Mononuclear cell (primary cell): ENCODE measurements around the gene OR9Q1. TPM values are rescaled to one million over a fixed set of nuclear protein-coding genes. Genes with fewer than 3 reads are reported as not detected.

Source experiments
- H3K27me3 ChIP-seq: 2 replicates; pipeline ENCODE4 v1.6.0; 2011; ENCODE audit warnings: low read length, control low read depth; ENCODE audit not compliant: insufficient read depth
- H3K4me1 ChIP-seq: 2 replicates; pipeline ENCODE4 v1.5.1; 2011; ENCODE audit warnings: mild to moderate bottlenecking, low read length, control low read depth; ENCODE audit not compliant: insufficient read depth
- H3K4me3 ChIP-seq: 2 replicates; pipeline ENCODE4 v1.5.1; 2011; ENCODE audit warnings: mild to moderate bottlenecking, low read length, moderate library complexity
- H3K9me3 ChIP-seq: 2 replicates; pipeline ENCODE4 v1.5.1; 2011; ENCODE audit warnings: low read depth, mild to moderate bottlenecking, control low read depth, low read length
- total RNA-seq: library from RNA; depleted of rRNA; stranded (reverse); fragments of >200 nt; gene quantifications from one replicate; pipeline ENCODE4 v1.2.3, GENCODE V29; 2012

OR9Q1 gene
- total RNA-seq, 1 donor, result not detected

DNA sequence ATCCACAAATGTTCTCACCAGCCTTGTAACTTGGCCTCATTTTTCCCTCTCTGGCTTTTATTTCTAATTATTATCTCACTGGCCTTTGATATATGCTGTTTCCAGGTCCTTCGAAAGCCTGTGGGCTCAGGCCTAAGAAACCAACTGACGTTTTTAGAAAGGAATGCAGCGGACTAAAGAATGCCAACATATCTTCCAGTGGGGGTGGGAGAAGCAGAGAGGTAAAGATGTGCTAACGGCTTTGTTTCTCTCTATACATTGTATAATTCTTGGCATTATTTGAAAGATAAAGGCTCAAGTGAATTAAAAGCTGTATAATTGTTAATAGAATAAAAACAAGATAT is 35.3 kb downstream of the OR9Q1 start:
- Histone ChIP-seq H3K9me3 (no peaks in the 10 kb centered on the region), H3K27me3 (no peaks in the 10 kb centered on the region), H3K4me1 (no peaks in the 10 kb centered on the region), H3K4me3 (no peak overlapping the region)

DNA sequence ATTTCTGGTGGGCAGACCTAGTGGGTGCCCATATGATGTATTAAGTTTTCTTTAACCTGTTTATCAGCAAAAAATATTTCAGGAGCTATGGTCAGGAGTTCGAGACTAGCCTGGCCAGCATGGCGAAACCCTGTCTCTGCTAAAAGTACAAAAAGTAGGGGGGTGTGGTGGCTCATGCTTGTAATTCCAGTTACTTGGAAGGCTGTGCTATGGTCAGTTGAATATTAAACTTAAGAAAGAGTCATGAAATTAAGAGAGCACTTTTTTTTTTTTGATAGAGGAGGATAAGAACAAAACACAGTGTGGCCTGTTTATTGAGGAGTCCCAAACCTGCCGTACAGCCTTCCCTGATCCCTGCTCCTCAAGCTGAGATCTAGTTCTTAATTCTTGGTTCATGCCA is 36.9 kb downstream of the OR9Q1 start:
- H3K4me1 ChIP-seq, result no peaks in the 10 kb centered on the region
- H3K9me3 ChIP-seq, result no peaks in the 10 kb centered on the region
- H3K4me3 ChIP-seq, result no peak overlapping the region
- no peaks in the 10 kb centered on the region for H3K27me3 ChIP-seq

DNA sequence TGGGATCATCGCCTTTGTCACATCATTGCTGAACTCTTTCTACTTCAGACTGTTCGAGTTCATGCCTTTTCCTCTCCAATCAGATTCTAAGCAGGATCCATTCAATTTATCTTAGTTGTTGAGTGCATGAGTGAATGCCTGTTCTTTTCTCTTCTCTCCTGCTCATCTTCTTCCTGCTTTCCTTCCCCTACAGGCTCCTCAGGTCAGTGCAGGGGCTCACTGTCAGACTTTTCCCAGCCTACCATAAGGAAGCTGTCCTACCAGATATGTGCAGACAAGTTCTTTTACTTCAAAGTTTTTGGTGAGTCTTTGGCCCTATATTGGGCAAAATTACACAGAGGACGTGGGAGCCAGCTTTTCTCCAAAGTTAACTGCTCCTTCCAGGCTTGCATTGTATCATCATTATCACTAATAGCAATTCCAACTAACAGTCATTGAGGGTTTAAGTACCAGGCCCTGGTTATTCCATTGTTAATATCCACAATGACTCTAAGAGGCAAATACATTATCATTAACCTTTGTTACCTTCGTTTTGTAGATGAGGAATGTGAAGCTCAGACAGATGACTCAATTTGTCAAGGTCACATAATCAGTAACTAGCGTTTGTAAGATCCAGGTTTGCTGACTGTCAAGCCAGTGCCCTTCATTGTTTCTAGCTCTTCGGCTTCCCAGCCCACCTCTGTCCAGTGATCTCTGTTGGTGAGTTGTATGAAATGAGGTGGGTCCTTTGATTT is 37.4 kb downstream of the OR9Q1 start:
- H3K4me3 ChIP-seq, result no peak overlapping the region
- no peaks in the 10 kb centered on the region for H3K27me3 ChIP-seq
- no peaks in the 10 kb centered on the region for H3K4me1 ChIP-seq
- H3K9me3 ChIP-seq, result no peaks in the 10 kb centered on the region

DNA sequence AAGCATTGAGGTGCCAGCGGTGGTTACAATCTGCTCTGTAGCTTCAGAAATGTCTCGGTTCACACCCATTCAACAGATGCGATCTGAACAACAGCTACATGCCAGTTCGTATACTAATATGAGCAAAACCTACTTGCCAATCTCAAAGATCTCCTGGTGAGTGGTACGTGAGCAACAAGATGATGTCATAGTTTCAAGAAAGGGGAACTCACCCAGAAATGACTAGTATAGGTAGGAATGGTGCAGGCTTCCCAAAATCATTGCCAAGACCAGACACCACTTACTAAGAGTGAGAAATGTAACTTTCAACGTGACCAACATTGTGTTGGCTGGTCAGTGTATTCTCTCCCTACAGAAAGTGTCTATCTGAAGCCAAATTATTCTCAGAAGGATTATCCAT is 38.1 kb downstream of the OR9Q1 start:
- no peak overlapping the region for H3K4me3 ChIP-seq
- H3K9me3 ChIP-seq, result no peaks in the 10 kb centered on the region
- H3K4me1 ChIP-seq, result no peaks in the 10 kb centered on the region
- H3K27me3 ChIP-seq, result no peaks in the 10 kb centered on the region

DNA sequence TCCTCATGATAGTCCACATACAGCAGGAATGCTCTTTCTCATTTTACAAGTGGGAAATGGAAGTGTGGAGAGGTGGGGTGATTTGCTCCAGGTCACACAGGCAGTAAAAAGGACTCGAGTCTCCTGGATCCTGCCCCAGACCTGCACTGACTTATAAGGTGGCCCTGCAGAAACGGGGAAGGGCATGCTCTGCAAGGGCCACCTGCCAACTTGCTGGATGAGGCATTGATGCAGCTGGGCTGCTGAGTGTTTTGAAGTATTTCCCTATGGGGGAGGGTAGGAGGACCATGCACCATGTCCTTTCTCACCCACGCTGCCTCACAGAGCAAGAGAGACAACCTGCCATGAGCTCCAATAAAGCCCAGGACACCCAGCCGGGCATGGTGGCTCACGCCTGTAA is 44.0 kb downstream of the OR9Q1 start:
- no peaks in the 10 kb centered on the region for H3K4me1 ChIP-seq
- no peaks in the 10 kb centered on the region for H3K27me3 ChIP-seq
- H3K4me3 ChIP-seq, result no peak overlapping the region
- no peaks in the 10 kb centered on the region for H3K9me3 ChIP-seq

DNA sequence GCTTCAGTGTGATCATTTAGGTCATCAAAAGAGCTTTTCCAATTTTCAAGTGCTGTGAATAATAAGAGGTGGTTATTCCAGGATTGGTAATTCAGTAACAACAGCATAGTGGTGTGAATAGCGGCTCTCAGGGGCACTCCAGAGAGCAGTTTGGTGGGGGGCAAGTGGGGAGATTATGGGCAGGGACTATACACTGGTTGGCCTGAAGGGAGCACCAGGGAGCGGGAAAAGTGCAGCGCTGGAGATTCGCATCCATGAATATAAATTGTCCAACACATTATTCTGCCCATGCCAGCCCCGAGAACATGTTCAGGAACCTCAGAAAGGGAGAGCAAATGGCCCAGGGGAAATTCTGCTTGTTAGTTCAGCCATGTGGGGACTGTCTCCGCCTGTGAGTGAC is 45.0 kb downstream of the OR9Q1 start:
- Histone ChIP-seq H3K4me1 (no peaks in the 10 kb centered on the region), H3K27me3 (no peaks in the 10 kb centered on the region)

DNA sequence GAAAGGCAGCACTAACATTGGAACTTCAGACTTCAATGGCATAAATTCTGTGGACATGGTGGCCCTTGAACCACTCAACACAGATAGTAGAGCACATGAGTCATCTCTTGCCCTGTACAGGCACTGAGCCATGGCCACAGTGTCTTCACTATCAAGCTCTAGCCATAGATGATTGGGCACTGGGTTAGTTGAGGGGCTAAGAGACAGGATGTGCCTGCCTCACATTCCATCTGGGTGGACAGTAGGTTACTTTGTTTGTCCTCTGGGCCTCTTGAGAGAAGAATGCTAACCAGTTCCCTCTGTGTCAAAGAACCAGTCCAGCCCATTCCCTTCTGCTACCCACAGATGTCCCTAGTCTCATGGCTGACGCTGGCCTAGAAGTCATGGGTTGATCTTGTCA is 46.9 kb downstream of the OR9Q1 start:
- no peaks in the 10 kb centered on the region for H3K4me1 ChIP-seq
- no peaks in the 10 kb centered on the region for H3K9me3 ChIP-seq

More for the DNA sequence above, 45.0 kb downstream of the OR9Q1 start:
- no peaks in the 10 kb centered on the region for H3K9me3 ChIP-seq
- no peak overlapping the region for H3K4me3 ChIP-seq

DNA sequence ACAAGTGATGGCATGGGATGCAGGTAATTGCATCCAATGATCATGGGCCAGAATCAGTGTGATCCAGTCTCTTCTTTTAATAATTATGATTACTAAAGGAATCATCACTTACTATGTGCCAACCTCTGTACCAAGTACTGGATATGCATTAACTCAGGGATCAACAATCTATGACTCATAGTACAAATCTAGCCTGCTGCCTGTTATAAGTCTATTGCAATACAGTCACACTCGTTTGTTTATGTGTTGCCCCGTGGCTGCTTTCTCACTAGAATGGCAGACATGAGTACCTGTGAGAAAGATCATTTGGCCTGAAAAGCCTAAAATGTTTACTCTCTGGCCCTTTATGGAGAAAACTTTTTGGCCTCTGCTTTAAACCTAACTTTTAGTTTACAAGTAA is 52.1 kb downstream of the OR9Q1 start:
- no peaks in the 10 kb centered on the region for H3K27me3 ChIP-seq
- no peak overlapping the region for H3K4me3 ChIP-seq
- H3K9me3 ChIP-seq, result no peaks in the 10 kb centered on the region
- H3K4me1 ChIP-seq, result no peaks in the 10 kb centered on the region

More for the DNA sequence above, 46.9 kb downstream of the OR9Q1 start:
- H3K27me3 ChIP-seq, result no peaks in the 10 kb centered on the region
- H3K4me3 ChIP-seq, result no peak overlapping the region

DNA sequence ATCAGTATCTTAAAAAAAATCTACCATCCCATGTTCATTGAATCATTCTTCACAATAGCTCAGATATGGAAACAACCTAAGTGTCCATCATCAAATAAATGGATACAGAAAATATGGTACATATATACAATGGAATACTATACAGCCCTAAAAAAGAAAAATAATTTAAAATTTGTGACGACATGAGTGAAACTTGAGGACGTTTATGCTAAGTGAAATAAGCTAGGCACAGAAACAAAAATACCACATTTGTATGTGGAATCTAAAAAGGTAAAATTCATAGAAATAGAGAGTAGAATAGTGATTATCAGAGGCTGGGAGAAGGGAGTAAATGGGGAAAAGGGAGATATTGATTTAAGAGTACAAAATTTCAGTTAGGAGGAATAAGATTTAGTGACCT is 62.8 kb downstream of the OR9Q1 start:
- H3K4me3 ChIP-seq, result no peak overlapping the region

DNA sequence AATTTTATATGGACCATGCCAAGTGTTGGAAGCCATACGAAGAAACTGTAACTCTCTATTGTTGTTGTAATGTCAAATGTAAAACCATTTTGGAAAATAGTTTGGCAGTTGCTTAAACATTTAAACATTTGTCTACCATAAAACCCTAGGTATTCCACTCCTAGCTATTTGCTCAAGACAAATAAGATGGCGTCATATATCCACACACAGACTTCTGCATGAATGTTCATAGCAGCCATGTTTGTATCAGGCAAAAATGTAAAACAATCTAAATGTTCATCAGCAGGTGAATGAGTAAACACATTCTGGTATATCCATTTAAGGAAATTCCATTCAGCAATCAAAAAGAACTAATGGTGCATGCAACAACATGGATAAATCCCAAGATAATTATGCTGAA is 73.8 kb downstream of the OR9Q1 start:
- no peaks in the 10 kb centered on the region for H3K4me1 ChIP-seq
- no peak overlapping the region for H3K4me3 ChIP-seq
- no peaks in the 10 kb centered on the region for H3K27me3 ChIP-seq
- H3K9me3 ChIP-seq, result peaks cover 11% of the 10 kb centered on the region

More for the DNA sequence above, 62.8 kb downstream of the OR9Q1 start:
- Histone ChIP-seq H3K9me3 (peaks cover 4% of the 10 kb centered on the region), H3K4me1 (no peaks in the 10 kb centered on the region), H3K27me3 (no peaks in the 10 kb centered on the region)

DNA sequence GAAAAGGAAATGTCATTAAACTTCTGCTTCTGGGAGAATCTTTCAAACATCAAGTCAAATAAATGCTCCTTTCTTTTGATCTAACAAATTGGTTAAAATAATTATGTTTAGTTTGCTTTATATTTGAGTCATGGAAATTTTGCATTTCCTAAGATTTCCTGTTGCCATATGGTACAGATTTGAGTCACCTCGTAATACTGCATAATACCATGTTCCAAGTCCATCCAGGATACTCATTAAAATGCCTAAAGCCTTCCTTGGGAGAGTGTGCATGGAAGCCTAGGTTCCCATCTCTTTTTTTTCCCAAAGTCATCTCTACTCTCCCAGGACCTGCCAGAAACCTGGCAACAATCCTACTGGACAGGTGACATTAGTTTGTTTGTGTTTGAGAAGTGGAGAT is 97.4 kb downstream of the OR9Q1 start:
- no peak overlapping the region for H3K4me3 ChIP-seq

DNA sequence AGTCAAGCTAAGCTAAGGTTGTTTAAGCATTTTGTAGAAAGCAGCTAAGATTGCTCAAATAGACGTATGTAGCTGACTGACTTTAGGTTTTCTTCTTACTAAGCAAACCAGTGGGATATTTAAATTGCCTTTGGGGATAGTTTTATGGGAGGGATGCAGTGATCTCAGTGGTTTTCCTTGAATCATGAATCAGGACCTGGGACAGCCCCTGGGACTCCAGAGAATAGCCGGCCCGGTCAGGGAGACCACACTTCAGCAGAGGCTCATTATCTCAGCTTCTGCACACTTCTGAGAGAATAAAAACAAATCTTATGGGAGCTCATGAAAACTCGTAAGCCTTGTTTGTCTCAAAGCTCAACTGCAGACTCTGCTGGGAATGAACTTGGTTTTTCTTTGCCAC is 101.8 kb downstream of the OR9Q1 start, which contains the start of gene OR9I1:
OR9I1 (minus strand) TSS at position 62 of the 400 bp plus-strand sequence. CDS start 6,086 bp downstream, outside the sequence.
- Histone ChIP-seq H3K4me1 (no peaks in the 10 kb centered on the region), H3K9me3 (no peaks in the 10 kb centered on the region), H3K27me3 (no peaks in the 10 kb centered on the region), H3K4me3 (no peak within 1 kb of the TSS)

More for the DNA sequence above, 97.4 kb downstream of the OR9Q1 start:
- no peaks in the 10 kb centered on the region for H3K27me3 ChIP-seq
- no peaks in the 10 kb centered on the region for H3K4me1 ChIP-seq
- H3K9me3 ChIP-seq, result no peaks in the 10 kb centered on the region

DNA sequence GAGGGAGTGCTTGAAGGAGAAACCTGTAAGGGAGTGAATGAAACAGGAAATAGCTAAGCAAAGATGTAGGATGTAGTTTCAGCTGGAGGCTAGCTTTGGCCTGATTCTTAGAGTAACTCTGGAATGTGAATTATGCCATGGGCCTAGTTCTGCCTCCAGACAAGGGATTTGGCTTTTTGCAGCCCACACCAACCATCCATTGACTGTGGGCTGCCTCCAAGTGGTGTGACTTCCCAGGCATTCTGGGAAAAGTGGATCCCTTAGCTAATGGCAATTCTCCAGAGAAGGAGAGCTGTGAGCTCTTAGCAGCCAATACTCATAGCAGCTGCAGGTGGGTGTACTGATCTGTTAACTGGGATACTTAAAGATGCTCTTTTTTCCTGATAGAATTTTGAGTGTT is 103.7 kb downstream of the OR9Q1 start:
- no peaks in the 10 kb centered on the region for H3K27me3 ChIP-seq
- H3K4me1 ChIP-seq, result no peaks in the 10 kb centered on the region
- no peak overlapping the region for H3K4me3 ChIP-seq
- no peaks in the 10 kb centered on the region for H3K9me3 ChIP-seq

DNA sequence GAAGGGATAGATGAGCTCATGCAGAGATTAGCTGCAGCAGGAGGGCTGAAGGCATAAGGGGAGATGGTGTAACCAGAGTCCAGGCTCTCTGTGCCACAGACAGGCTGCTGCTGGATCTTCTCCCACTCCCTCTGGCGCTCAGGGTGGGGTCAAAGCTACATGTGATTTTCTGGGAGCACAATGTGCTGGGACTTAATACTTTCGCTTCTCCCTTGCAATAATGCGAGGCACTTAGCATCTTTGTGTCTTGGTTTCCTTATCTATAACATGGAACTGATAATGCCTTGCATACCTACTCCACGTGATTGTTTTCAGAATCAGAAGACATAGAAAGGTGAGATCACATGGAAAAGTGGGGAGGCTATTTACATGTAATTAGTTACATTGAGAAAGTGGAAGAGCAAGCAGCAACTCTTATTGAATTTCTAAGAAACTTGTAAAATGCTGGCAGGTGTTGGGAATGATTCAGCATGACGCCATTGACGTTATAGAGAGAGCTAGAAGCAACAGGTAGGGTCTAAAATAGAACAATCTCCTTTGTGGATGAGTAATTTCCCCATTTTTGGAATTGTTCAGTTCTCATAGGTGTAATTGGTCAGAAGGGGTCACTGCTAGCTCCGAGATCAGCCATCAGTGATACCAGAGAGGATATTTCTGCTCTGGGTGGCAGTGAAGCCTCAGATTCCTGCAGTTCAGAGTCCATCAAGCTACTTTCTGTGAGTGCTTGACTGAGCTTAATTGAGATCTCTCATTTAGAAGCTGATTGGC is 109.8 kb downstream of the OR9Q1 start:
- H3K27me3 ChIP-seq, result no peaks in the 10 kb centered on the region
- H3K9me3 ChIP-seq, result no peaks in the 10 kb centered on the region

DNA sequence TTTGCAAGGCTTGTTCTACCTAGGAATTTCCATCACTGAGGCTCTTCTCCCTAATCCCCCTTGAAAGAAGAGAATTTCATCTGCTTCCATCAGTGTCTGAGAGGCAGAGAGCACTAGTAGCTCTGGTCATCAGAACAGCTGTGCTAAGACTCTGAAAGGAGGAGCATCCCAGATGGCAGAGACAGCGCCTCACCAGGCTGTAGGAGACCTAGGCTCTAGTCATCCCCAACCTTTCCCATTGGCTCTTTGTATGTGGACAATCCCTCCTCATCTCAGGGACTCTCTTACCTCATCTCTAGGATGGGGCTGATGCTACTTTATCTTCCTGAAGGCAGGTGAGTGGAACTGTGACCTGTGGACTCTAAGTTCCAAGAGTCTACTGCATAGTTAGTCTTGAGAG is 110.5 kb downstream of the OR9Q1 start:
- Histone ChIP-seq H3K4me1 (no peaks in the 10 kb centered on the region), H3K9me3 (no peaks in the 10 kb centered on the region), H3K27me3 (no peaks in the 10 kb centered on the region), H3K4me3 (no peak overlapping the region)

More for the DNA sequence above, 109.8 kb downstream of the OR9Q1 start:
- H3K4me3 ChIP-seq, result no peak overlapping the region
- no peaks in the 10 kb centered on the region for H3K4me1 ChIP-seq

DNA sequence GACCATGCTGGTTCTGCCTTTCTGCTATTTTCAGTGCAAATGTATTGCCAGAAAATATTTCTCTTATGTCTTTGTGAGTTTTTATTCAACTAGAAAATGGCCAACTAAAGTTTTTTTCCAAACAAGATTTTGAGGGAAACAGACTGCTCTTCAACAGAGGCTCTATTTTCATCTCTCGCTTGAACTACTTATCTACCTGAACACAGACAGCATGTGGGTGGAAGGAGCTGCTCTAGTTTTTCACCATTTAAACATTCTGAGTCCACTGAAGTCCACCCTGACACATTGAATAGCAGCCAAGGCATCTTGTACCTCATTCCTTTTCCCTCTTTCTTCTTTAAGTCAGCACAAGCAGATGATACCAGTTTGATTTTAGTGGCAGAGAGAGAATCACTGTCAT is 111.5 kb downstream of the OR9Q1 start:
- H3K27me3 ChIP-seq, result no peaks in the 10 kb centered on the region
- no peaks in the 10 kb centered on the region for H3K9me3 ChIP-seq
- no peak overlapping the region for H3K4me3 ChIP-seq
- no peaks in the 10 kb centered on the region for H3K4me1 ChIP-seq
